Ascending aorta (tissue), 2 donors: ENCODE measurements around the gene IQSEC2. TPM values are rescaled to one million over a fixed set of nuclear protein-coding genes. Genes with fewer than 3 reads are reported as not detected.

Experiments used
- DNase-seq, 2 donors: peaks; one replicate each; pipeline ENCODE4 v3.0.0-alpha.2; 2019; ENCODE audit warnings: low spot score in 2 of 2
- H3K27ac ChIP-seq, 2 donors: fragments of 200-600 bp; sonication (generic); one replicate each; pipeline ENCODE4 v1.5.1; 2016 to 2017; ENCODE audit warnings: mild to moderate bottlenecking in 1 of 2
- H3K27me3 ChIP-seq: fragments of 200-600 bp; sonication (generic); one replicate; pipeline ENCODE4 v1.5.1; 2017
- H3K36me3 ChIP-seq, 2 donors: fragments of 200-600 bp; sonication (generic); one replicate each; pipeline ENCODE4 v1.5.1; 2016
- H3K4me1 ChIP-seq, 2 donors: fragments of 200-600 bp; sonication (generic); one replicate each; pipeline ENCODE4 v1.5.1; 2016 to 2017; ENCODE audit warnings: mild to moderate bottlenecking in 1 of 2
- H3K4me3 ChIP-seq, 2 donors: fragments of 200-600 bp; sonication (generic); one replicate each; pipeline ENCODE4 v1.5.1; 2016 to 2017; ENCODE audit warnings: mild to moderate bottlenecking in 1 of 2
- H3K9me3 ChIP-seq, 2 donors: fragments of 200-600 bp; sonication (generic); one replicate each; pipeline ENCODE4 v1.5.1; 2016
- CTCF ChIP-seq, 3 experiments: fragments of 200-600 bp in 2 of 3; fragments of 450-650 bp in 1 of 3; sonication (generic) in 2 of 3; IDR thresholded peaks; one replicate each; pipeline ENCODE4 v1.5.1; 2016 to 2019; ENCODE audit warnings: antibody characterized with exemption in 3 of 3, mild to moderate bottlenecking in 1 of 3, moderate library complexity in 1 of 3
- intact Hi-C: fragments of 100-400 bp; cut with DNase I; formaldehyde crosslinking; loops from one replicate; pipeline ENCODE4 v1.15.1; 2023
- total RNA-seq: library from RNA; depleted of rRNA; stranded (reverse); fragments of >200 nt; gene quantifications from one replicate; pipeline ENCODE4 v1.1.0, GENCODE V29; 2016

The IQSEC2 gene
- total RNA-seq, 1 donor from 2014 or later: 43.3 TPM

GRCh38 chrX:53263597-53264094 is 17.7 kb downstream of the IQSEC2 start:
- Histone ChIP-seq H3K9me3 (no peaks in the 10 kb centered on the region), H3K4me3 (no peak overlapping the region), H3K4me1 (no peaks in the 10 kb centered on the region), H3K27ac (no peak overlapping the region), H3K36me3 (no peaks in the 10 kb centered on the region), H3K27me3 (no peaks in the 10 kb centered on the region)
- no peak for DNase-seq
- TF ChIP-seq CTCF (IDR thresholded peaks at IDR 0.05): no peak
- intact Hi-C loops: no loop called here

GRCh38 chrX:53262918-53263394 is 18.4 kb downstream of the IQSEC2 start:
- H3K36me3 ChIP-seq: no peaks in the 10 kb centered on the region
- no peak for TF ChIP-seq CTCF (IDR thresholded peaks at IDR 0.05)
- no peak overlapping the region for H3K27ac ChIP-seq
- no peaks in the 10 kb centered on the region for H3K27me3 ChIP-seq
- no peak overlapping the region for H3K4me3 ChIP-seq
- no peaks in the 10 kb centered on the region for H3K4me1 ChIP-seq
- DNase-seq: no peak
- H3K9me3 ChIP-seq: no peaks in the 10 kb centered on the region
- intact Hi-C loops: no loop called here

- TF ChIP-seq CTCF (IDR thresholded peaks at IDR 0.05): no peak
- Histone ChIP-seq H3K9me3 (no peaks in the 10 kb centered on the region), H3K36me3 (no peaks in the 10 kb centered on the region), H3K27me3 (no peaks in the 10 kb centered on the region), H3K4me3 (no peak overlapping the region), H3K4me1 (no peaks in the 10 kb centered on the region), H3K27ac (no peak overlapping the region)
- no peak for DNase-seq
- intact Hi-C loops: no loop called here
Observed at GRCh38 chrX:53262189-53262917, 19.0 kb downstream of the IQSEC2 start.

- no peak for DNase-seq
- no peaks in the 10 kb centered on the region for H3K27me3 ChIP-seq
- intact Hi-C loops: no loop called here
Observed at GRCh38 chrX:53261355-53261972, 19.9 kb downstream of the IQSEC2 start.

GRCh38 chrX:53260836-53261235 is 20.5 kb downstream of the IQSEC2 start:
- H3K9me3 ChIP-seq: no peaks in the 10 kb centered on the region
- intact Hi-C loops: no loop called here
- H3K27me3 ChIP-seq: no peaks in the 10 kb centered on the region

More at GRCh38 chrX:53261355-53261972, 19.9 kb downstream of the IQSEC2 start:
- Histone ChIP-seq H3K9me3 (no peaks in the 10 kb centered on the region), H3K27ac (no peak overlapping the region), H3K4me1 (no peaks in the 10 kb centered on the region), H3K4me3 (no peak overlapping the region), H3K36me3 (no peaks in the 10 kb centered on the region)
- no peak for TF ChIP-seq CTCF (IDR thresholded peaks at IDR 0.05)

More at GRCh38 chrX:53260836-53261235, 20.5 kb downstream of the IQSEC2 start:
- Histone ChIP-seq H3K36me3 (no peaks in the 10 kb centered on the region), H3K27ac (no peak overlapping the region), H3K4me1 (no peaks in the 10 kb centered on the region), H3K4me3 (no peak overlapping the region)
- no peak for TF ChIP-seq CTCF (IDR thresholded peaks at IDR 0.05)
- DNase-seq: no peak
